HG03060 (cell line): Measurements from ENCODE around the gene SLC7A7.
"Not testable (repeated sequence)": the region's sequence is repeated elsewhere in the genome, so short reads cannot be mapped to it uniquely, and the experiment has no call there.

Experiments used
- ATAC-seq: cut with Tn5 transposase; IDR thresholded peaks from one replicate; pipeline ENCODE4 v1.9.1; 2021; ENCODE audit warnings: low read depth, moderate number of reproducible peaks; ENCODE audit not compliant: unreplicated experiment

SLC7A7 gene

GRCh38 chr14:22764382-22764781 lies 50.9 kb downstream of the SLC7A7 start:
- no peak for ATAC-seq

GRCh38 chr14:22761734-22762133 lies 53.5 kb downstream of the SLC7A7 start:
- no peak for ATAC-seq

DNA sequence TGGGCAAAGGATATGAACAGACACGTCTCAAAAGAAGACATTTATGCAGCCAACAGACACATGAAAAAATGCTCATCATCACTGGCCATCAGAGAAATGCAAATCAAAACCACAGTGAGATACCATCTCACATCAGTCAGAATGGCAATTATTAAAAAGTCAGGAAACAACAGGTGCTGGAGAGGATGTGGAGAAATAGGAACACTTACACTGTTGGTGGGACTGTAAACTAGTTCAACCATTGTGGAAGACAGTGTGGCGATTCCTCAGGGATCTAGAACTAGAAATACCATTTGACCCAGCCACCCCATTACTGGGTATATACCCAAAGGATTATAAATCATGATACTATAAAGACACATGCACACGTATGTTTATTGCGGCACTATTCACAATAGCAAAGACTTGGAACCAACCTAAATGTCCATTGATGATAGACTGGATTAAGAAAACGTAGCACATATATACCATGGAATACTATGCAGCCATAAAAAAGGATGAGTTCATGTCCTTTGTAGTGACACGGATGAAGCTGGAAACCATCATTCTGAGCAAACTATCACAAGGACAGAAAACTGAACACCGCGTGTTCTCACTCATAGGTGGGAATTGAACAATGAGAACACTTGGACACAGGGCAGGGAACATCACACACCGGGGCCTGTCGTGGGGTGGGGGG lies 57.1 kb downstream of the SLC7A7 start:
- not testable (repeated sequence) for ATAC-seq

DNA sequence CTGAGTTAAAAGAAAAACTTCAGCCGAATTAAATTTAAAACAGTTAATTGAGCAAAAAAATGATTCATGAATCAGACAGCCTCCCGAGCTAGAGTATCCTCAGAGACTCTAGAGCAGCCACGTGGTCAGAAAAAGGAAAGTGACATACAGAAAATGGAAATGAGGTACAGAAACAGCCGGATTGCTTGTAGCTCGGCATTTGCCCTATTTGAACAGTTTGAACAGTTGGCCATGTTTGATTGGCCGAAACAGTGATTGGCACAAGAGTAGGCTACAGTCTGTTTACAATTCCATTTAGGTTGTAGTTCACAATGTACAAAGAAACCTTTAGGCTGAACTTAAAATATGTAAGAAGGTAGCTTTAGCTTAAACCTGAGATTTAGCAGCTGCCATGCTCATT lies 61.6 kb downstream of the SLC7A7 start:
- ATAC-seq, result no peak

GRCh38 chr14:22752422-22752821 lies 62.8 kb downstream of the SLC7A7 start:
- ATAC-seq, result no peak

- ATAC-seq, result no peak
Measured at GRCh38 chr14:22748631-22749068, 66.6 kb downstream of the SLC7A7 start.

DNA sequence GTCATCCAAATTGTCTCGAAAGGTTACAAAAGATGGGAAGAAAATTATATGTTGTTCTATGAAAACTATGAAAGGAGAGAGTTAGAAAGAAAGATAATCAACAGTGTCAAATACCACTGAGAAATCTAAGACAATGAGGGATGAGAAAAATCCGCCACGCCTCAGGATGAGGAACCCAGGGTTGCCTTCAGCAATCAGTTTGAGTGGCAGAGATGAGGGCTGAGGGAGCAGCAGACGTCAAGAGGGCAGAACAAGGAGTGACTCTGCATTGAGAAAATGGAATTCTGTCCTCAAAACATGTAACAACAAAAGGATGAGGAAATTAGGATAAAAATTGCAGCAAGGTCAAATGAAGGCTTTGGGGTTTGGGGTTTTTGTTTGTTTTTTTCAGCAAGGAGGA lies 67.0 kb downstream of the SLC7A7 start:
- no peak for ATAC-seq

DNA sequence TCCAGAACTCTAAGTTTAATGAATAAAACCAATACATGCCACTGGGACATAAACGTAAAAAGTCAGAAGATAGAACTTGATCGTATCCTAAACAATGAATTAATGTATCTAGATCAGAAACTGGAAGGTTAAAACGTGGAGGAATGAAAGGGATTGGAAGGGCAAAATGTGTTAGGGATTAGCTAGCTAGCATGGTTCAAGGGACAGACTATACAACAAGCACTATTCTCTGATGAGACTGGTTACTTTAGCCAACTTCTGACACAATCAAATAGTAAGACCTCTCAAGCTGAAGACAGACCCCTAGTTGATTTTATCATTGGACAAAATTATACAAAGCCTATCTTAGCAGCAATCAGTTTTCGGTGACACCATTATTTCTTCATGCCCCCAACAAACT lies 67.5 kb downstream of the SLC7A7 start:
- no peak for ATAC-seq

DNA sequence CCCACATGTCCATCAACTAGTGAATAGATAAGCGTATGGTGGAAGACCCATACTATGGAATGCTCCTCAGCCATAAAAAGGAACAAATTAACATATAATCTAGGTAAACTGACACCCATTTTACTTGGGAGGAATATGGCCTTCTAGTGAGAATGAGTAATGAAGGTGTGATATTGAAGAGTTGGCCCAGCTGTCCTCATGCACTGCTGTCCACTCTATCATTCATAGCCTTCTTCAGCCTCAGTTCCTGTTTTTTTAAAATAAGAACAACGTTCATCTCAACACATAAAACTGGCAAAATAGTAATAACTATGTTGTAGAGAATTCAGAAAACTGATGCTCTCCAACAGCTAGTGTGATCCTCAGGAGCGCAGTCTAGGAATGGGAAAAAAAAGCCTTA lies 75.2 kb downstream of the SLC7A7 start:
- no peak for ATAC-seq

- no peak for ATAC-seq
Measured at GRCh38 chr14:22739423-22739822, 75.8 kb downstream of the SLC7A7 start.

DNA sequence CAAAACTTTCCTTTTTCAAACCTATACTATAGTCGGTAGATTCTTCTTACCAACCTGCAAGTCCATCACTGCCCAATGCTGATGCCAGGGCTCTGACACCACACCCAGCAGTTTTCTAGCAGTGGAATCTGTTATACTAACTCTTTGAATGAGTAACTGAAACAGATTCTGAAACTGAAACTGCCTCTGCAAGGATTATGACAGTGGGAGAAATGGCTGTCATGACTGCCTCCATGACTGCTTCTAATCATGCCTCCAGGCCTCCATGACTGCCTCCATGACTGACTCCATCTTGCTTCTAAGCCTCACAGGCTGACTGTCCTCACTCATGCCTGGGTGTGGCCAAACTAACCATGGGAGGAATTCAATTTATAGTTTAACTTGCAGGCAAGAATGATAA lies 78.2 kb downstream of the SLC7A7 start:
- ATAC-seq, result no peak

GRCh38 chr14:22736384-22736783 lies 78.9 kb downstream of the SLC7A7 start:
- not testable (repeated sequence) for ATAC-seq

GRCh38 chr14:22735096-22735495 lies 80.1 kb downstream of the SLC7A7 start:
- ATAC-seq, result no peak

DNA sequence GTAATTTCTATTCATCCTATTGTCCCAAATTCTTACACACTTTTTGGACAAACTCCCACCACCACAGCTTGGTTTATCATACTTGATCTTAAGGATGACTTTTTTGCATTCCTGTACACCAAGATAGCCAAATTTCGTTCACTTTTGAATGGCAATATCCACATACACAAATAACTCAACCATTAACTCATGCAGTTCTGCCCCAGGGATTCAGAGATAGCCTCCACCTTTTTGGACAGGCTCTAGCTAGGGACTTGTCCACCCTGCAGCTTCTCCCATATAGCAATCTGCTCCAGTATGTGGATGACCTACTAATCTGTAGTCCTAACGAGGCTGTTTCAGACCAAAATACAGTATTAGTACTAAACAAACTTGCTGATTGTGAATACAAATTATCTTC lies 81.4 kb downstream of the SLC7A7 start:
- no peak for ATAC-seq

DNA sequence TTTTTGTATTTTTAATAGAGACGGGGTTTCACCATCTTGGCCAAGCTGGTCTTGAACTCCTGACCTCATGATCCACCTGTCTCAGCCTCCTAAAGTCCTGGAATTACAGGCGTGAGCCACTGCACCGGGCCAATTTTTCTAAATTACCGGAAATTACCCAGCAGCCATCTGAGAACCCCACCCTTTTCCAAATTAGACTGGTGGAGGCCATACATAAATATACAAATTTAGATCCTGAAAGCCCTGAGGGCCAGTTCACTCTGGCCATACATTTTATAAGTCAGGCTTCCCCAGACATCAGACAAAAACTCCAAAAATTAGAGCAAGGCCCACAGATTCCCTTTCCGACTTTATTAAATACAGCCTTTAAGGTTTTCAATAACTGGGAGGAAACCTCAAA lies 83.2 kb downstream of the SLC7A7 start:
- ATAC-seq, result not testable (repeated sequence)

DNA sequence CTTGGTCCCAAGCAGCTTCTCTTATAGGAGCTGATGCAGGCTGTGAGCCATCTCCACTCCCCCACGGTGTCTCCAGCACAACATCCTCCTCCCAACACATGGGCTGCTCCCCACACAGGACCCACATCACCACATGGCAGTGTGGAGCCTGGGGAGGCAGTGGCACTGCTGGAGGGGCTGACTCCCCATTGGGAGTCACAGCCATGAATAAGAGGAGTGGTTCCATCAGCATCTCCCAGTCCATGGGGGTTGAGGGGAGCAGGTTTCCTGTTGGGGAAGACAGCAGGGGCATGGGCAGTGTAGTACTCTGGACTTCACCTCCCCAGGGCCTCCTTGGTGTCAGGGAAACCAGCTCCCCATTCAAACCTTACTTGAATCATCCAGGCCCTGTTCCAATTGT lies 89.2 kb downstream of the SLC7A7 start:
- no peak for ATAC-seq

- not testable (repeated sequence) for ATAC-seq
Measured at GRCh38 chr14:22725374-22725773, 89.9 kb downstream of the SLC7A7 start.

GRCh38 chr14:22724847-22725246 lies 90.4 kb downstream of the SLC7A7 start:
- not testable (repeated sequence) for ATAC-seq

DNA sequence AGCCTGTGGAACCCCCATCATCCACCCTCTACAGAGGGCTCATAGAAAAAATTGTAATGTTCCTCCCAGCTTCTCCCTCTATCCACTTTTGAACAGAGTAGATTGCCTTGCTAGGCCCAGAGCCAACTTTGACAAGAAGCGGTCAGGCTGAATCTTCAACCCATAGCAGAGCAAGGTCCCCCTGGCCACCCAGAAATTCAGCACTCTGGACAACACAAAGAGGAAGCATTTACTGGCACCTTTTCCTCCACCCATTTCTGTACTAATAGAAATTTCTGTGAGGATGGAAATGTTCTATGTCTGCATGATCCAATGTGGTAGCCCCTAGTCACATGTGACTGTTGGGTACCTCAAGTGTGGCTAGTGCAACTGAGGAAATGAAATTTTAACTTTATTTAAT lies 91.4 kb downstream of the SLC7A7 start:
- ATAC-seq, result no peak
